Measurements from ENCODE around the gene ZNF800.

DNA sequence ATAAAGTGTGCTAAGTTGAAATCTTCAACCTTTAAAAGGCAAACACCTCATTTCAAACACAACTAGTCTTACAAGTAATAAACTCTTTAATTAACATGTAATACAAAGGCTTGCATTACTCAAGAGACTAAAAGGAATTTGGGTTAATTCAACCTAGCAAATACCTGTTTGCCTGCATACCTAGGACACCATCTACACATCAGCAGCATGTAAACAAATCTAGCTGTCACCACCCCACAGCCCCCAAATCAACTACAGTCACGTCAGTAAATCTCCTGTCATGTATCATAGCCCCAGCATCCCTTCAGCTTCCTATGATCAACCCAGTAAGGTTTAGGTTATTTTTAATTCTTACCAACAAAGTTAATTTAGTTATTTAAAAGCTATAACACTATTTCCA, 33.5 kb downstream of the ZNF800 start:
- TF ChIP-seq SP1 (IDR thresholded peaks at IDR 0.05) (no peak), SUZ12 (IDR thresholded peaks at IDR 0.05) (no peak), CTBP1 (IDR thresholded peaks at IDR 0.05; ENCODE audit: borderline replicate concordance) (no peak), BHLHE40 (IDR thresholded peaks at IDR 0.05; ENCODE audit: borderline replicate concordance) (no peak), FOXM1 (IDR thresholded peaks at IDR 0.05; ENCODE audit: borderline replicate concordance) (no peak), ZNF384 (IDR thresholded peaks at IDR 0.05) (no peak), NFRKB (IDR thresholded peaks at IDR 0.05) (no peak), TARDBP (IDR thresholded peaks at IDR 0.05) (no peak), ARNT (IDR thresholded peaks at IDR 0.05) (no peak)
- TF ChIP-seq, protein P1, sequence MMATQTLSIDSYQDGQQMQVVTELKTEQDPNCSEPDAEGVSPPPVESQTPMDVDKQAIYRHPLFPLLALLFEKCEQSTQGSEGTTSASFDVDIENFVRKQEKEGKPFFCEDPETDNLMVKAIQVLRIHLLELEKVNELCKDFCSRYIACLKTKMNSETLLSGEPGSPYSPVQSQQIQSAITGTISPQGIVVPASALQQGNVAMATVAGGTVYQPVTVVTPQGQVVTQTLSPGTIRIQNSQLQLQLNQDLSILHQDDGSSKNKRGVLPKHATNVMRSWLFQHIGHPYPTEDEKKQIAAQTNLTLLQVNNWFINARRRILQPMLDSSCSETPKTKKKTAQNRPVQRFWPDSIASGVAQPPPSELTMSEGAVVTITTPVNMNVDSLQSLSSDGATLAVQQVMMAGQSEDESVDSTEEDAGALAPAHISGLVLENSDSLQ (IDR thresholded peaks at IDR 0.05): no peak
